Neutrophil (primary cell): Measurements from ENCODE around the gene JUP.

Source experiments
- H3K27ac ChIP-seq: fragments of 200-600 bp; sonication (generic); 2 replicates; pipeline ENCODE4 v1.5.1; 2016; ENCODE audit warnings: mild to moderate bottlenecking, moderate library complexity
- H3K27me3 ChIP-seq: fragments of 200-600 bp; sonication (generic); 2 replicates; pipeline ENCODE4 v1.6.0; 2016; ENCODE audit warnings: mild to moderate bottlenecking
- H3K36me3 ChIP-seq: fragments of 200-600 bp; sonication (generic); 2 replicates; pipeline ENCODE4 v1.5.1; 2017
- H3K4me1 ChIP-seq, 2 experiments: fragments of 200-600 bp in 1 of 2; sonication (generic) in 1 of 2; 1 replicate in 1 of 2; 2 replicates in 1 of 2; pipeline versions ENCODE4 v1.5.1 to v1.6.1; 2013 to 2016; ENCODE audit warnings: low read depth in 1 of 2, low read length in 1 of 2, mild to moderate bottlenecking in 1 of 2, moderate library complexity in 1 of 2; ENCODE audit not compliant: control insufficient read depth in 1 of 2, insufficient read depth in 1 of 2
- H3K4me3 ChIP-seq, 2 experiments: fragments of 200-600 bp in 1 of 2; sonication (generic) in 1 of 2; 1 replicate in 1 of 2; 2 replicates in 1 of 2; pipeline ENCODE4 v1.5.1; 2013 to 2016; ENCODE audit warnings: low read depth in 1 of 2, low read length in 1 of 2, mild to moderate bottlenecking in 1 of 2, moderate library complexity in 1 of 2
- H3K9me3 ChIP-seq: fragments of 200-600 bp; sonication (generic); 2 replicates; pipeline ENCODE4 v1.5.1; 2016
- CTCF ChIP-seq: fragments of 200-600 bp; sonication (generic); IDR thresholded peaks from 2 replicates; pipeline ENCODE4 v1.5.1; 2016; ENCODE audit warnings: antibody characterized with exemption

The JUP gene

GRCh38 chr17:41707803-41708669, 78.5 kb downstream of the JUP start:
- Histone ChIP-seq H3K27ac (no peak overlapping the region), H3K9me3 (no peaks in the 10 kb centered on the region), H3K4me3 (no peak overlapping the region), H3K4me1 (no peaks in the 10 kb centered on the region), H3K36me3 (no peaks in the 10 kb centered on the region), H3K27me3 (peaks cover 19% of the 10 kb centered on the region)
- no peak for TF ChIP-seq CTCF

DNA sequence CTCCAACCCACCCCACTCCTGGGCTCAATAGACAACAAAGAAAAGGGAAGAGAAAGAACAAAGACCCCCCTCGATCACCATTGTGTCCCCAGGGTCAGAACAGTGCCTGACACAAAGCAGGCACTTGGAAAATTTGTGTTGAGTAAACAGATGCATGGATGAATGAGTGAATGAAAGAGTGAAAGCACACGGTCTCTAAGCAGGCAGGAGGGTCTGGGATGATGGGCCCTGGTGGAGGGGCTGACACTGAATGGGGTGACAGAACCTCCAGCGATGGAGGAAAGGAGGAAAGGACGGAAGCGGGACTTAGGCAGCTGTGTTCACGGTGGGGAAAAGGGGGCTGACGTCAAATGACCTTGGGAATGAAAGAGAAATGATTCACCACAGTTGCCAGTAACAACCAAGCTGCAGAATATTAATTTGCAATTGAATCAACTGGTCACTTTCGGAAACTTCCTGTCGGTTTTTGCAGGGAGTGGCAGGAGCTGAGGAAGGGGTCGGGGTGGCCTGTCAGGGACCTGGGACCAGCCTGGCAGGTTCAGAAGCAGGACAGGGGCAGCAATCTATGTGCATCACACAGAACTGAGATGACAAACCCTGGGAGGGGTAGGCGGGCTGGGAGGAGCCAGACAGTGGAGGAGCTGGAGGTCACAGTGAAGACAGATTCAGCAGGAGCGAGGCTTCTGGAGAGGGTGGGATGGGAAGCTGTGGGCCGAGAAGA, 81.1 kb downstream of the JUP start:
- Histone ChIP-seq H3K27me3 (peaks cover 2% of the 10 kb centered on the region), H3K36me3 (no peaks in the 10 kb centered on the region), H3K4me1 (no peaks in the 10 kb centered on the region), H3K27ac (no peak overlapping the region), H3K4me3 (no peak overlapping the region), H3K9me3 (no peaks in the 10 kb centered on the region)
- no peak for TF ChIP-seq CTCF
